ENCODE measurements around the gene SORCS2. TPM values are rescaled to one million over a fixed set of nuclear protein-coding genes. Genes with fewer than 3 reads are reported as not detected.

Gene SORCS2
- total RNA-seq, 1 experiment from 2014 or later: not detected

DNA sequence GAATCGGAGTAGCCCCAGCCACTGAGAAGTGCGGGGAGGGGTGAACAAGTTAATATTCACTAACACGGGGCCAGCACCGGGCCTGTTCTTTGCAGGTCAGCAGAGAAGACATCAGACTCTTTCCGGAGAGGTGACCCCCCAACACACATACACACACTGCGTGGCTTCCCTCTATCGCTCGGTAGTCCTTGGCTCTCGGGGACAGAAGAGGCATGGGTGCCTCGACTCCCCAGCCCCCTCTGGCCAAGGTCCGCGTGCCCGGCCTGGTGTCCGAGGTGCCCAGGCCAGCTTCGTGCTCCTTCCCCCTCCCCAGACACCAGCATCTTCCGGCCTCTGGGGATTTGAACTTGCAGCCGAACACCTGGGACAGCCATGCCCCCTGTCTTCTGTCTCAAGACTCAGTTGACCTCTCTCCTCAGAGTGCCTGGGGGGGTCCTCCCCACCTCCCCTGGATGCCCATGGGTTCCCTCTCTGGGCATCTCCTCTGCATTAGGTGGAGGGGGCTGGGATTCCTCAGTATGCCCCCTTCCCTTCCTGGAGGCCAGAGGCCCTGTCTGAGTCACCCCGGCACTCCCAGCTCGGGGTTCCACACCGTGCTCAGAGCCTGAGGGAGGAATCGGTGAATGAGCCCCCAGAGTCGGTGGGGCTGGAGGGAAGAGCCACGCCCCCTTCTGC is 104.5 kb downstream of the SORCS2 start:
- CTCF ChIA-PET: interaction anchor here (0.6 kb wide), 2 partner anchors 38 to 102 kb away, joined by 3 to 9 read pairs; no protein-coding TSS in a partner anchor
- BruUV-seq (replicated peaks): no TSS peak
- intact Hi-C loops (cut with micrococcal nuclease; ENCODE audit: unreplicated experiment): no loop called here
- DNase-seq: no peak
- no peaks in the 10 kb centered on the region for H3K9me3 Mint-ChIP-seq (ENCODE audit: low read depth, unreplicated experiment)
- H3K27me3 Mint-ChIP-seq (ENCODE audit: unreplicated experiment): peaks cover 81% of the 10 kb centered on the region
- TF ChIP-seq, protein P1, sequence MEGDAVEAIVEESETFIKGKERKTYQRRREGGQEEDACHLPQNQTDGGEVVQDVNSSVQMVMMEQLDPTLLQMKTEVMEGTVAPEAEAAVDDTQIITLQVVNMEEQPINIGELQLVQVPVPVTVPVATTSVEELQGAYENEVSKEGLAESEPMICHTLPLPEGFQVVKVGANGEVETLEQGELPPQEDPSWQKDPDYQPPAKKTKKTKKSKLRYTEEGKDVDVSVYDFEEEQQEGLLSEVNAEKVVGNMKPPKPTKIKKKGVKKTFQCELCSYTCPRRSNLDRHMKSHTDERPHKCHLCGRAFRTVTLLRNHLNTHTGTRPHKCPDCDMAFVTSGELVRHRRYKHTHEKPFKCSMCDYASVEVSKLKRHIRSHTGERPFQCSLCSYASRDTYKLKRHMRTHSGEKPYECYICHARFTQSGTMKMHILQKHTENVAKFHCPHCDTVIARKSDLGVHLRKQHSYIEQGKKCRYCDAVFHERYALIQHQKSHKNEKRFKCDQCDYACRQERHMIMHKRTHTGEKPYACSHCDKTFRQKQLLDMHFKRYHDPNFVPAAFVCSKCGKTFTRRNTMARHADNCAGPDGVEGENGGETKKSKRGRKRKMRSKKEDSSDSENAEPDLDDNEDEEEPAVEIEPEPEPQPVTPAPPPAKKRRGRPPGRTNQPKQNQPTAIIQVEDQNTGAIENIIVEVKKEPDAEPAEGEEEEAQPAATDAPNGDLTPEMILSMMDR (IDR thresholded peaks at IDR 0.05; ENCODE audit: unreplicated experiment): no peak
- H3K4me3 Mint-ChIP-seq (ENCODE audit: low read depth, unreplicated experiment): no peak overlapping the region
- no peaks in the 10 kb centered on the region for H3K36me3 Mint-ChIP-seq (ENCODE audit: insufficient read depth, unreplicated experiment)
- no peaks in the 10 kb centered on the region for H3K4me1 Mint-ChIP-seq (ENCODE audit: low read depth, unreplicated experiment)
- H3K27ac Mint-ChIP-seq (ENCODE audit: unreplicated experiment): no peak overlapping the region

DNA sequence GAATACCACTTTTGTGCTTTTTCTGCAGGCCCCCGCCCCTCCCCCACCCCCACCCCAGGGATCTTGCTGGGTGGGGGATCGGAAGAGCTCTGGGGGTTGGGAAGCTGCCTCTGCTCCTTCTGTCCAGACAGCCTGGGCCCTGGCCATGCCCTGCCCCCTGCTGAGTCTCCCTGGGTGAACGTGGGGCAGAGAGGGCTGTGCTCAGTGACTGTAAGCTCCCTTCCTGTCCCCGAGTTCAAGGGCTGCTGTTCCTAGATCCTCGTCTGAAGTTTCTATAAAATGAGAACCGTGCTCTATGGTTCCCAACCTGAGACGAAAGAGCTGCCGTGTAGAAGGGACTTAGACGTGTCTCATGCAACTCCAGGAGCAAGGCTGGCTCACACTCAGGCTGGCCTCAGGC is 105.0 kb downstream of the SORCS2 start:
- Mint-ChIP-seq H3K9me3 (ENCODE audit: low read depth, unreplicated experiment) (no peaks in the 10 kb centered on the region), H3K4me3 (ENCODE audit: low read depth, unreplicated experiment) (no peak overlapping the region), H3K27ac (ENCODE audit: unreplicated experiment) (no peak overlapping the region), H3K4me1 (ENCODE audit: low read depth, unreplicated experiment) (no peaks in the 10 kb centered on the region), H3K27me3 (ENCODE audit: unreplicated experiment) (peaks cover 81% of the 10 kb centered on the region), H3K36me3 (ENCODE audit: insufficient read depth, unreplicated experiment) (no peaks in the 10 kb centered on the region)
- DNase-seq: no peak
- no TSS peak for BruUV-seq (replicated peaks)
- intact Hi-C loops (cut with micrococcal nuclease; ENCODE audit: unreplicated experiment): no loop called here
- TF ChIP-seq, protein P1 (IDR thresholded peaks at IDR 0.05; ENCODE audit: unreplicated experiment): no peak
- CTCF ChIA-PET: no interaction called here

DNA sequence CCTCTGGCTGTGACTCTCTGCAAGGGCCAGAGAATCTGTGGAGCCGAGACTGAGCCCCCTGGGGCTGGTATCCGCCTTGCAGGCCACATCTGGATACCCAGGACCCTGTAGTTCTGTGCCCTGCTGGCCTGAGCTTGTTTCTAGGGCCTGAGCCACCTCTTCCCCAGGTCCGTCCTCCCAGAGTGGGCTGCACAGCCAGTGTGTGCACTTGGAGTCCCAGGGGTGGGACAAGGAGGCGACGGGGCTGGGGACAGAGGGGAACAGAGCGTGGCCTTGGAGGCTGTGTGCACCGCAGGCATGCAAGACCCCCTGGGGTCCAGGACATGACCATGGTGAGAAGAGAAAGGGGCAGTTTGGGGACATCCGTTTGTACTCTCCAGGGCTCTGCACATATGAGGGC is 105.5 kb downstream of the SORCS2 start:
- H3K4me1 Mint-ChIP-seq (ENCODE audit: low read depth, unreplicated experiment): no peaks in the 10 kb centered on the region
- no peak for DNase-seq
- H3K9me3 Mint-ChIP-seq (ENCODE audit: low read depth, unreplicated experiment): no peaks in the 10 kb centered on the region
- no peaks in the 10 kb centered on the region for H3K36me3 Mint-ChIP-seq (ENCODE audit: insufficient read depth, unreplicated experiment)
- BruUV-seq (replicated peaks): no TSS peak
- no peak overlapping the region for H3K27ac Mint-ChIP-seq (ENCODE audit: unreplicated experiment)
- H3K4me3 Mint-ChIP-seq (ENCODE audit: low read depth, unreplicated experiment): no peak overlapping the region
- CTCF ChIA-PET: no interaction called here
- TF ChIP-seq, protein P1 (IDR thresholded peaks at IDR 0.05; ENCODE audit: unreplicated experiment): no peak
- intact Hi-C loops (cut with micrococcal nuclease; ENCODE audit: unreplicated experiment): no loop called here
- peaks cover 81% of the 10 kb centered on the region for H3K27me3 Mint-ChIP-seq (ENCODE audit: unreplicated experiment)

DNA sequence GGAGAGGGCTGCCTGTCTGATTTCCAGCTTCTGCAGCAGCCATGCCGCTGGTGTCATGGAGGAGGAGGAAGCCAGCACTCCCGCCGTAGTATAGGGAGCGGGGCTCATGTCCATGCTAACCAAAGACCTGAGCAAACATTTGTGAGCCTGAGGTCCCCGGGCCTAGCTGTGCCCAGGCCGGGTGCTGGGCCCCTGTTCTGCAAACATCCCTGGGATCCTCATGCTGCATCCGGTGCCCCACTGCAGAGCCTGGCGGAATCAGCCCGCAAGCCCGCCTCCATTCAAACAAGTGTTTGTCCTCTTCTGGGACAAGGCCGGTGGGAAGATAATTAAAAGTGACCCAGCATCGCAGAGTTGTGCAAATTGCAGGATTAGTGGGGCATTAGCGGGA is 106.3 kb downstream of the SORCS2 start:
- Mint-ChIP-seq H3K36me3 (ENCODE audit: insufficient read depth, unreplicated experiment) (no peaks in the 10 kb centered on the region), H3K27me3 (ENCODE audit: unreplicated experiment) (peaks cover 81% of the 10 kb centered on the region), H3K9me3 (ENCODE audit: low read depth, unreplicated experiment) (no peaks in the 10 kb centered on the region), H3K27ac (ENCODE audit: unreplicated experiment) (no peak overlapping the region), H3K4me3 (ENCODE audit: low read depth, unreplicated experiment) (no peak overlapping the region), H3K4me1 (ENCODE audit: low read depth, unreplicated experiment) (no peaks in the 10 kb centered on the region)
- TF ChIP-seq, protein P1 (IDR thresholded peaks at IDR 0.05; ENCODE audit: unreplicated experiment): no peak
- DNase-seq: no peak
- CTCF ChIA-PET: no interaction called here
- no TSS peak for BruUV-seq (replicated peaks)
- intact Hi-C loops (cut with micrococcal nuclease; ENCODE audit: unreplicated experiment): no loop called here
